Gastrocnemius medialis (tissue), 4 donors: ENCODE data around the gene GALNT11. TPM values are rescaled to one million over a fixed set of nuclear protein-coding genes. Genes with fewer than 3 reads are reported as not detected.

Experiments used
- ATAC-seq, 2 donors: fragments of 150-250 bp; one replicate each; pipeline ENCODE4 v1.9.1; 2016
- DNase-seq, 2 donors: peaks; one replicate each; pipeline ENCODE4 v3.0.0-alpha.2; 2019
- H3K27ac ChIP-seq, 4 donors: fragments of 200-600 bp; sonication (generic); 1 replicate in 1 of 4; 2 replicates in 3 of 4; pipeline ENCODE4 v1.5.1; 2016 to 2018; ENCODE audit warnings: mild to moderate bottlenecking in 2 of 4, moderate library complexity in 1 of 4
- H3K27me3 ChIP-seq, 3 donors: fragments of 200-600 bp; sonication (generic) in 2 of 3; 1 replicate in 1 of 3; 2 replicates in 2 of 3; pipeline versions ENCODE4 v1.5.1 to v1.6.0; 2016 to 2019; ENCODE audit warnings: mild to moderate bottlenecking in 1 of 3, moderate library complexity in 1 of 3
- H3K36me3 ChIP-seq, 2 donors: fragments of 200-600 bp; sonication (generic) in 1 of 2; one replicate each; pipeline ENCODE4 v1.5.1; 2017 to 2018
- H3K4me1 ChIP-seq, 2 donors: fragments of 200-600 bp; sonication (generic) in 1 of 2; one replicate each; pipeline ENCODE4 v1.5.1; 2016 to 2017; ENCODE audit warnings: mild to moderate bottlenecking in 2 of 2
- H3K4me3 ChIP-seq, 4 donors: fragments of 200-600 bp; sonication (generic) in 3 of 4; 1 replicate in 1 of 4; 2 replicates in 3 of 4; pipeline ENCODE4 v1.5.1; 2016 to 2019; ENCODE audit warnings: mild to moderate bottlenecking in 2 of 4
- H3K9me3 ChIP-seq, 3 donors: fragments of 200-600 bp; sonication (generic) in 2 of 3; 1 replicate in 1 of 3; 2 replicates in 2 of 3; pipeline ENCODE4 v1.5.1; 2016 to 2019
- CTCF ChIP-seq, 5 experiments: fragments of 450-650 bp in 3 of 5; fragments of 200-600 bp in 2 of 5; sonication (generic) in 2 of 5; IDR thresholded peaks in 4 of 5; conservative IDR thresholded peaks in 1 of 5; 1 replicate in 4 of 5; 2 replicates in 1 of 5; pipeline ENCODE4 v1.5.1; 2016 to 2019; ENCODE audit warnings: antibody characterized with exemption in 5 of 5, mild to moderate bottlenecking in 3 of 5, moderate library complexity in 3 of 5
- POLR2A ChIP-seq, 2 donors: fragments of 450-650 bp; IDR thresholded peaks; one replicate each; pipeline ENCODE4 v1.6.1; 2017; ENCODE audit warnings: antibody characterized with exemption in 2 of 2, mild to moderate bottlenecking in 2 of 2, moderate library complexity in 2 of 2
- in situ Hi-C, 4 donors: fragments of 200-750 bp; cut with MboI; loops; one replicate each; pipeline versions ENCODE4 v1.15.0 to v1.8.0; 2017; ENCODE audit warnings: low sequenced_read_pairs in 4 of 4
- intact Hi-C: fragments of 100-400 bp; cut with DNase I; formaldehyde crosslinking; loops from one replicate; pipeline ENCODE4 v1.15.1; 2023; ENCODE audit warnings: low total_unique reads
- total RNA-seq, 4 donors: library from RNA; depleted of rRNA; stranded (reverse); fragments of >200 nt; gene quantifications; one replicate each; pipeline versions ENCODE4 v1.1.0 to v1.2.3, GENCODE V29; 2016

Gene GALNT11
- total RNA-seq, 4 donors from 2014 or later, result 16.3 to 49.1 (median 20.1) TPM

GRCh38 chr7:152132812-152133211 lies 107.3 kb downstream of the GALNT11 start:
- H3K27me3 ChIP-seq, result no peaks in the 10 kb centered on the region
- no peak overlapping the region for H3K4me3 ChIP-seq
- H3K27ac ChIP-seq, result no peak overlapping the region
- intact Hi-C loops (no loop called here), in situ Hi-C loops (no loop called here)
- peaks cover 0 to 63% of the 10 kb centered on the region in 2 donors for H3K36me3 ChIP-seq
- ATAC-seq (no peak), DNase-seq (no peak)
- no peak for TF ChIP-seq CTCF (IDR thresholded peaks at IDR 0.05 in 4 of 5, conservative IDR thresholded peaks at IDR 0.05 in 1 of 5)
- TF ChIP-seq POLR2A (IDR thresholded peaks at IDR 0.05), result no peak
- H3K9me3 ChIP-seq, result no peaks in the 10 kb centered on the region
- H3K4me1 ChIP-seq, result peaks cover 0 to 3% of the 10 kb centered on the region in 2 donors

DNA sequence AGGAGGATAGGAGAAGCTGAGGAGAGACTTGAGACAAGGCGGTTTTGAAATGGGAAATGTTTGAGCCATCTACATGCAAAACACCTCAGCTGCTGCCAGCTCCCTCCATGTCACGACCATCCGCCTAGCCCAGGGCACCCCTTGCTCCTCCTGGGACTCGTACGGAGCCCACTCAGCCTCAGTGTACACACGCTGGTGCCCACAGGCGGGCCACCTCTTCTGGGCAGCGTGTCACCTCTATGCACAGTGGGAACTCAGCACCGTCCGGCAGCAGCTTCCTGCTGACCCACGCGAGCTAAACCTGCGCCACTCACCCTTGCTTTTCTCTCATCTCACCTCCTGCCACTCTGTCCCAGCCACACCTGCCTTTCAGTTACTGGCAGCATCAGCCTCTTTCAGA lies 108.3 kb downstream of the GALNT11 start:
- in situ Hi-C loops, result no loop called here
- Histone ChIP-seq H3K27me3 (no peaks in the 10 kb centered on the region), H3K36me3 (peaks cover 0 to 67% of the 10 kb centered on the region in 2 donors), H3K9me3 (no peaks in the 10 kb centered on the region), H3K4me3 (no peak overlapping the region), H3K27ac (no peak overlapping the region), H3K4me1 (peaks cover 0 to 3% of the 10 kb centered on the region in 2 donors)
- DNase-seq, result no peak
- ATAC-seq, result no peak
- intact Hi-C loops, result no loop called here
- TF ChIP-seq CTCF (IDR thresholded peaks at IDR 0.05 in 4 of 5, conservative IDR thresholded peaks at IDR 0.05 in 1 of 5) (no peak), POLR2A (IDR thresholded peaks at IDR 0.05) (no peak)

- TF ChIP-seq CTCF (IDR thresholded peaks at IDR 0.05 in 4 of 5, conservative IDR thresholded peaks at IDR 0.05 in 1 of 5), result no peak
- TF ChIP-seq POLR2A (IDR thresholded peaks at IDR 0.05), result no peak
- in situ Hi-C loops, result no loop called here
- Histone ChIP-seq H3K4me1 (peaks cover 0 to 3% of the 10 kb centered on the region in 2 donors), H3K36me3 (peaks cover 3 to 72% of the 10 kb centered on the region in 2 donors), H3K4me3 (no peak overlapping the region), H3K27ac (peak overlapping the region in 1 of 4 donors; percentile 23), H3K27me3 (no peaks in the 10 kb centered on the region), H3K9me3 (no peaks in the 10 kb centered on the region)
- DNase-seq (no peak), ATAC-seq (peak in 1 of 2 donors; percentile 38)
- intact Hi-C loops, result no loop called here
Measured at GRCh38 chr7:152136686-152137085, 111.2 kb downstream of the GALNT11 start.

DNA sequence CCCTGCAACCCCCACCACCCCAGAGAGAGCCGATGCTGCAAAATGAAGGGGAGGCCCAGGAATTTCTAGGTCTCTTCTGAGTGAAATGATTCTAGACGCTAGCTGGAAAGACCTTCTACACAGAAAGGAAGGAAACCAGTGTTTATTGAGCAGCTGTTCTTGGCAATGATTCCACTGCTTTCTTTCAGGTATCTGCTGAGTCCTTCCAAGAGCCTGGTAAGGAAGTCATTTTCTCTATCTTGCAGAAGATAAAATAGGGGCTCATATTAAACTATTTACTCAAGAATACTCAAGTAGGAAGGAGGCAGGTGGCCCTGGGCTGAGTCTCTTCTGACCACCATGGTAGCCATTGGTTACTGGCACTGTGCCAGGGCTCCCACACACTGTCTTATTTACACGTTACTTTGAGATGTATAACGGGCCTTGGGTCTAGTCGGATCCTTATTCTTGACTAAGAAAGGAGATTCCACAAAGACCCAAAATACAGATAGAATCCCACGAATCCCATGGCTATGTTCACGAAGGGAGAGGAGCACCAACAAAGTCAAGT lies 112.1 kb downstream of the GALNT11 start:
- Histone ChIP-seq H3K4me1 (peaks cover 0 to 3% of the 10 kb centered on the region in 2 donors), H3K4me3 (no peak overlapping the region), H3K9me3 (no peaks in the 10 kb centered on the region), H3K36me3 (peaks cover 3 to 71% of the 10 kb centered on the region in 2 donors), H3K27ac (peak overlapping the region in 1 of 4 donors; percentile 30), H3K27me3 (no peaks in the 10 kb centered on the region)
- ATAC-seq, result no peak
- no peak for DNase-seq
- in situ Hi-C loops, result no loop called here
- intact Hi-C loops, result no loop called here
- TF ChIP-seq POLR2A (IDR thresholded peaks at IDR 0.05), result no peak
- no peak for TF ChIP-seq CTCF (IDR thresholded peaks at IDR 0.05 in 4 of 5, conservative IDR thresholded peaks at IDR 0.05 in 1 of 5)

GRCh38 chr7:152140067-152140466 lies 114.6 kb downstream of the GALNT11 start:
- intact Hi-C loops, result loop anchor here (5.0 kb wide), 1 partner anchor 113 kb away; the partner anchor contains the start of gene GALNT11
- in situ Hi-C loops, result no loop called here
- H3K27me3 ChIP-seq, result no peaks in the 10 kb centered on the region
- H3K4me3 ChIP-seq, result no peak overlapping the region
- DNase-seq (no peak), ATAC-seq (no peak)
- H3K36me3 ChIP-seq, result peaks cover 3 to 81% of the 10 kb centered on the region in 2 donors
- no peaks in the 10 kb centered on the region for H3K9me3 ChIP-seq
- H3K4me1 ChIP-seq, result peaks cover 0 to 3% of the 10 kb centered on the region in 2 donors
- H3K27ac ChIP-seq, result no peak overlapping the region
- TF ChIP-seq POLR2A (IDR thresholded peaks at IDR 0.05) (no peak), CTCF (IDR thresholded peaks at IDR 0.05 in 4 of 5, conservative IDR thresholded peaks at IDR 0.05 in 1 of 5) (no peak)
